ENCODE data around the gene SOX4. TPM values are rescaled to one million over a fixed set of nuclear protein-coding genes. Genes with fewer than 3 reads are reported as not detected.

Gene SOX4
- total and polyA plus RNA-seq, 2 donors (not counting 1 experiment from before 2014, with no cell fraction given): 3.5 to 5.0 TPM

DNA sequence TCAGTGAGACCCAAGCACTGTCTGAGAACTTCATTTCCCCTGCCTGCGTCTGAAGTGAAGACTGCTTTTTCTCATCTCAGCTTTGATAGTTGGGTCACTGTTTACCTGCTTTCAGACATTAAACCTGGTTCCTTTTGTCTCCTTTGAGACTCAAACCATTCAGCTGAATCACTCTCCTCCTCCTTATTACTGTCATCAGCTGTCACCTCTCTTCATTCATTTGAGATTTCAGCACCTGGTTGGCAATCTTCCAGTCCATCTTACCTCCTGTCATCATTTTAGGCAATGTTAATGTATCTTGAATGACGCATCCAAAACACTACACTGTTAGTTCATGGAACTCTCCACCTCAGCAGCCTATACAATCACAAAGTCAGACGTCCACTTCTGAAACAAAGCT is 34.3 kb upstream of the SOX4 start:
- TF ChIP-seq CTCF (IDR thresholded peaks at IDR 0.05) (no peak), EZH2 (IDR thresholded peaks at IDR 0.05; ENCODE audit: borderline replicate concordance, insufficient read depth, low read depth, low read length, poor library complexity, severe bottlenecking) (no peak)
- Histone ChIP-seq H3K79me2 (ENCODE audit: control insufficient read depth, insufficient read depth, low read length) (no peaks in the 10 kb centered on the region), H4K20me1 (ENCODE audit: control insufficient read depth, insufficient read depth, low read length, poor library complexity, severe bottlenecking) (no peaks in the 10 kb centered on the region), H3K4me2 (replicated peaks; ENCODE audit: low read depth, low read length, poor library complexity, severe bottlenecking) (no peak overlapping the region), H3K27me3 (replicated peaks in 1 of 4; ENCODE audit: control extremely low read depth in 1 of 4, control insufficient read depth in 3 of 4, insufficient read depth in 4 of 4, low read length in 3 of 4) (no peaks in the 10 kb centered on the region), H3K36me3 (replicated peaks in 1 of 2; ENCODE audit: control extremely low read depth in 1 of 2, control insufficient read depth in 1 of 2, extremely low read depth in 1 of 2, insufficient read depth in 2 of 2, low read length in 1 of 2) (no peaks in the 10 kb centered on the region), H3K4me1 (ENCODE audit: control insufficient read depth in 2 of 2, insufficient read depth in 2 of 2, low read length in 2 of 2) (no peaks in the 10 kb centered on the region), H3K9me3 (ENCODE audit: control extremely low read depth in 1 of 3, control insufficient read depth in 2 of 3, insufficient read depth in 1 of 3, low read length in 2 of 3) (peaks cover 0 to 2% (median 0%) of the 10 kb centered on the region in 3 donors), H3K4me3 (ENCODE audit: control extremely low read depth in 1 of 5, extremely low read depth in 1 of 5, insufficient read depth in 1 of 5, low read depth in 2 of 5, low read length in 4 of 5) (no peak overlapping the region), H2AFZ (ENCODE audit: insufficient read depth, low read depth, low read length, poor library complexity, severe bottlenecking) (no peak overlapping the region), H3K9ac (ENCODE audit: low read length) (no peak overlapping the region), H3K27ac (ENCODE audit: low read length in 2 of 2) (no peak overlapping the region)
- no peak overlapping the region for H3K4me3 Mint-ChIP-seq
- H3K27me3 Mint-ChIP-seq: peaks cover under 1% of the 10 kb centered on the region
- no peak for ATAC-seq (ENCODE audit: low read depth)
- POLR2A ChIA-PET: no interaction called here
- H3K9me3 Mint-ChIP-seq (ENCODE audit: insufficient read depth): no peaks in the 10 kb centered on the region
- WGBS (ENCODE audit: insufficient coverage): 92% methylated on average over 3 of the region's 3 CpGs
- H3K4me1 Mint-ChIP-seq: no peaks in the 10 kb centered on the region
- DNase-seq: no peak
- no peak overlapping the region for H3K27ac Mint-ChIP-seq
- CTCF ChIA-PET: no interaction called here
- intact Hi-C loops (cut with micrococcal nuclease): no loop called here

GRCh38 chr6:21560249-21560648 is 33.3 kb upstream of the SOX4 start:
- Histone ChIP-seq H3K4me1 (ENCODE audit: control insufficient read depth in 2 of 2, insufficient read depth in 2 of 2, low read length in 2 of 2) (no peaks in the 10 kb centered on the region), H3K36me3 (replicated peaks in 1 of 2; ENCODE audit: control extremely low read depth in 1 of 2, control insufficient read depth in 1 of 2, extremely low read depth in 1 of 2, insufficient read depth in 2 of 2, low read length in 1 of 2) (no peaks in the 10 kb centered on the region), H3K4me2 (replicated peaks; ENCODE audit: low read depth, low read length, poor library complexity, severe bottlenecking) (no peak overlapping the region), H3K9me3 (ENCODE audit: control extremely low read depth in 1 of 3, control insufficient read depth in 2 of 3, insufficient read depth in 1 of 3, low read length in 2 of 3) (no peaks in the 10 kb centered on the region), H3K27me3 (replicated peaks in 1 of 4; ENCODE audit: control extremely low read depth in 1 of 4, control insufficient read depth in 3 of 4, insufficient read depth in 4 of 4, low read length in 3 of 4) (no peaks in the 10 kb centered on the region), H3K79me2 (ENCODE audit: control insufficient read depth, insufficient read depth, low read length) (no peaks in the 10 kb centered on the region), H3K4me3 (ENCODE audit: control extremely low read depth in 1 of 5, extremely low read depth in 1 of 5, insufficient read depth in 1 of 5, low read depth in 2 of 5, low read length in 4 of 5) (no peak overlapping the region), H4K20me1 (ENCODE audit: control insufficient read depth, insufficient read depth, low read length, poor library complexity, severe bottlenecking) (no peaks in the 10 kb centered on the region), H3K27ac (ENCODE audit: low read length in 2 of 2) (no peak overlapping the region), H2AFZ (ENCODE audit: insufficient read depth, low read depth, low read length, poor library complexity, severe bottlenecking) (no peak overlapping the region), H3K9ac (ENCODE audit: low read length) (no peak overlapping the region)
- Mint-ChIP-seq H3K27ac (no peak overlapping the region), H3K4me3 (no peak overlapping the region), H3K9me3 (ENCODE audit: insufficient read depth) (no peaks in the 10 kb centered on the region), H3K4me1 (no peaks in the 10 kb centered on the region), H3K27me3 (no peaks in the 10 kb centered on the region)
- intact Hi-C loops (cut with micrococcal nuclease): no loop called here
- DNase-seq (no peak), ATAC-seq (ENCODE audit: low read depth) (no peak)
- WGBS (ENCODE audit: insufficient coverage): 62% methylated on average over 1 of the region's 2 CpGs
- CTCF ChIA-PET: no interaction called here
- TF ChIP-seq CTCF (IDR thresholded peaks at IDR 0.05): no peak
- TF ChIP-seq EZH2 (IDR thresholded peaks at IDR 0.05; ENCODE audit: borderline replicate concordance, insufficient read depth, low read depth, low read length, poor library complexity, severe bottlenecking): no peak
- POLR2A ChIA-PET: no interaction called here

Data from B cell (primary cell).